GM23338 (cell line): Measurements from ENCODE around the gene RAPGEF3. TPM values are rescaled to one million over a fixed set of nuclear protein-coding genes. Genes with fewer than 3 reads are reported as not detected.

ENCODE experiments used
- ATAC-seq: fragments of 200-7000 bp; cut with Tn5 transposase; 3 replicates; pipeline ENCODE4 v1.9.1; 2020
- DNase-seq: peaks from one replicate; pipeline ENCODE4 v3.0.0-alpha.2; 2015; ENCODE audit warnings: low spot score
- H2AFZ ChIP-seq: fragments of 200-600 bp; sonication (generic); 2 replicates; pipeline ENCODE4 v1.8.0; 2016; ENCODE audit warnings: antibody characterized with exemption, mild to moderate bottlenecking, moderate library complexity
- H3F3A ChIP-seq: fragments of 200-600 bp; sonication (generic); replicated peaks from 2 replicates; pipeline ENCODE4 v1.8.0; 2017; ENCODE audit warnings: antibody characterized with exemption, mixed run types, low read depth
- H3K27ac ChIP-seq: fragments of 200-600 bp; sonication (generic); 2 replicates; pipeline ENCODE4 v1.6.1; 2016; ENCODE audit warnings: low read depth
- H3K27me3 ChIP-seq: fragments of 200-600 bp; sonication (generic); 2 replicates; pipeline ENCODE4 v1.8.0; 2016; ENCODE audit warnings: mild to moderate bottlenecking, mixed run types, moderate library complexity; ENCODE audit not compliant: insufficient read depth
- H3K36me3 ChIP-seq: fragments of 200-600 bp; sonication (generic); 2 replicates; pipeline ENCODE4 v1.8.0; 2016; ENCODE audit warnings: mild to moderate bottlenecking; ENCODE audit not compliant: insufficient read depth
- H3K4me1 ChIP-seq: fragments of 200-600 bp; sonication (generic); 2 replicates; pipeline ENCODE4 v1.8.0; 2016; ENCODE audit warnings: mild to moderate bottlenecking, moderate library complexity; ENCODE audit not compliant: insufficient read depth
- H3K4me2 ChIP-seq: fragments of 200-600 bp; sonication (generic); 2 replicates; pipeline ENCODE4 v1.7.1; 2017; ENCODE audit warnings: mixed run types
- H3K4me3 ChIP-seq: fragments of 200-600 bp; sonication (generic); 2 replicates; pipeline ENCODE4 v1.6.1; 2016; ENCODE audit warnings: mixed run types
- H3K79me2 ChIP-seq: fragments of 200-600 bp; sonication (generic); replicated peaks from 2 replicates; pipeline ENCODE4 v1.8.0; 2017; ENCODE audit warnings: mild to moderate bottlenecking; ENCODE audit not compliant: insufficient read depth
- H3K9me2 ChIP-seq: fragments of 200-600 bp; sonication (generic); 2 replicates; pipeline ENCODE4 v1.8.0; 2017; ENCODE audit not compliant: insufficient read depth
- H4K20me1 ChIP-seq: fragments of 200-600 bp; sonication (generic); replicated peaks from 2 replicates; pipeline ENCODE4 v1.8.0; 2017; ENCODE audit warnings: mild to moderate bottlenecking; ENCODE audit not compliant: insufficient read depth
- H3K27ac Mint-ChIP-seq: 2 replicates; pipeline ENCODE4 v1.8.0; 2020; ENCODE audit warnings: inconsistent platforms, mild to moderate bottlenecking, moderate library complexity, mixed read lengths
- H3K27me3 Mint-ChIP-seq: 3 replicates; pipeline ENCODE4 v1.8.0; 2022; ENCODE audit warnings: low read depth, mild to moderate bottlenecking, moderate library complexity, mixed read lengths, inconsistent platforms; ENCODE audit not compliant: insufficient read depth, poor library complexity
- H3K36me3 Mint-ChIP-seq: 3 replicates; pipeline ENCODE4 v1.8.0; 2021; ENCODE audit warnings: low read depth, mild to moderate bottlenecking, inconsistent platforms, moderate library complexity, mixed read lengths
- H3K4me1 Mint-ChIP-seq: 3 replicates; pipeline ENCODE4 v1.8.0; 2020; ENCODE audit warnings: mild to moderate bottlenecking, inconsistent platforms, mixed read lengths
- H3K4me3 Mint-ChIP-seq: 3 replicates; pipeline ENCODE4 v1.8.0; 2021; ENCODE audit warnings: moderate library complexity, mild to moderate bottlenecking, inconsistent platforms, mixed read lengths
- H3K9me3 Mint-ChIP-seq: 3 replicates; pipeline ENCODE4 v1.8.0; 2020; ENCODE audit warnings: moderate library complexity, mild to moderate bottlenecking, inconsistent platforms, mixed read lengths
- CREB1 ChIP-seq: fragments of 250-450 bp; sonication (Bioruptor Pico); IDR thresholded peaks from 2 replicates; pipeline ENCODE4 v1.5.0; 2020; ENCODE audit warnings: low read depth, mild to moderate bottlenecking, moderate library complexity
- ETS1 ChIP-seq: IDR thresholded peaks from 2 replicates; pipeline ENCODE4 v1.6.1; 2016; ENCODE audit warnings: antibody characterized with exemption
- EZH2phosphoT487 ChIP-seq: fragments of 200-600 bp; sonication (generic); IDR thresholded peaks from one replicate; pipeline ENCODE4 v1.8.1; 2018; ENCODE audit warnings: antibody characterized with exemption; ENCODE audit not compliant: unreplicated experiment
- JUNB ChIP-seq: IDR thresholded peaks from one replicate; pipeline ENCODE4 v1.6.1; 2016; ENCODE audit warnings: antibody characterized with exemption; ENCODE audit not compliant: unreplicated experiment
- POLR2AphosphoS5 ChIP-seq: IDR thresholded peaks from 2 replicates; pipeline ENCODE4 v1.6.1; 2016; ENCODE audit warnings: antibody characterized with exemption, low read depth
- REST ChIP-seq: IDR thresholded peaks from one replicate; pipeline ENCODE4 v1.6.1; 2018; ENCODE audit warnings: antibody characterized with exemption; ENCODE audit not compliant: unreplicated experiment
- ZNF331 ChIP-seq: fragments of 250-450 bp; sonication (Bioruptor Pico); IDR thresholded peaks from 2 replicates; pipeline ENCODE4 v1.5.0; 2020; ENCODE audit warnings: low read depth, mild to moderate bottlenecking, moderate library complexity
- polyA plus RNA-seq: library from polyadenylated mRNA; unstranded; fragments of >200 nt; fragmentation: Nextera tagmentation; extraction: Ambion mirVana; gene quantifications from 2 replicates; pipeline ENCODE4 v1.2.1, GENCODE V29; 2016
- total RNA-seq: library from RNA; depleted of rRNA; stranded (reverse); fragments of >200 nt; shearing (Covaris generic); gene quantifications from 2 replicates; pipeline ENCODE4 v1.2.3, GENCODE V29; 2014
- TF ChIP-seq, protein P1 (sequence below): fragments of 250-450 bp; sonication (Bioruptor Pico); IDR thresholded peaks from 2 replicates; pipeline ENCODE4 v1.5.0; 2020; ENCODE audit warnings: mild to moderate bottlenecking, moderate library complexity

Gene RAPGEF3
- total and polyA plus RNA-seq, 2 experiments from 2014 or later: 2.3 to 11.8 TPM

DNA sequence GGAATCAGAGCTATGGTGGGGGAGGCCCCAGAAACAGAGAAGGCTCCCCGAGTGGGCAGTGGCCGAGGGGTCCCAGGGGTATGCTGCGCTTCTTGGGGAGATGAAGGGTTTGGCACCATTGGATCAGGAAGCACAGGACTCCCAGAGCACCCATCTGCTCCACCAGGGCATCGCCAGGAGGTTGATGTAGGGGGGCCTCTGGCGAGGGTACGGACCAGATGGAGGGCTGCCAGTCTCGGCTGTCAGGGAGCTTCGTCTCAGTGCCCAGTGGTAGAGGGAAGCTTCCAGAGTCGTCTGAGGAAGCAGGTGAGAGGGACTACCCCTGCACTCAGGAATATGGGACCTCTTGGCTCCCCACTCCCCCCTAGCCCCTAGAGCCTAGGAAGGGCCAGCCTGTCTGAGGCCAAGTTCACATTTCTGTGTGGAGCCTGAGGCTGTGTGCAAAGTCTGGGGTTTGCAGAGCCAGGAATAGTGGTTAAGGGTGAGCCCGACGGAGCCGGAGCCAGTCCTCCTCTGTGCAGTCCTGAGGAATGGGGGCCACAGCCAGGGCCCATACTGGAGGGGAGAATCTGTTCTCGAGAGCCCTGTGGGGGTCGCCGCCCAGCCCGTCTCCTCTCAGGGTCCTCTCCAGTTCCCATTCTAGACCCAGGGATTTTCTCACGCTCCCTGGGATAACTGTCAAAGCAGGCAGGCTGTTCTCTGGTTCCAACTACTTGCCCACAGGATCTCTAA lies 24.5 kb upstream of the RAPGEF3 start:
- no peak overlapping the region for H3K4me2 ChIP-seq
- no peak overlapping the region for H3K4me3 Mint-ChIP-seq
- H3K4me3 ChIP-seq: no peak overlapping the region
- peaks cover 9% of the 10 kb centered on the region; the same call in 1 of the 2 replicates for H3K4me1 ChIP-seq
- no peak overlapping the region for H2AFZ ChIP-seq
- ATAC-seq (no peak), DNase-seq (no peak)
- H4K20me1 ChIP-seq: peaks cover 6% of the 10 kb centered on the region
- H3K9me3 Mint-ChIP-seq: no peaks in the 10 kb centered on the region
- H3K27ac Mint-ChIP-seq: 0 out of 2 replicates have a peak overlapping the region, but pooled peaks have one; percentile 31
- TF ChIP-seq CREB1 (CRISPR knock-in tag): no peak
- TF ChIP-seq, protein P1, sequence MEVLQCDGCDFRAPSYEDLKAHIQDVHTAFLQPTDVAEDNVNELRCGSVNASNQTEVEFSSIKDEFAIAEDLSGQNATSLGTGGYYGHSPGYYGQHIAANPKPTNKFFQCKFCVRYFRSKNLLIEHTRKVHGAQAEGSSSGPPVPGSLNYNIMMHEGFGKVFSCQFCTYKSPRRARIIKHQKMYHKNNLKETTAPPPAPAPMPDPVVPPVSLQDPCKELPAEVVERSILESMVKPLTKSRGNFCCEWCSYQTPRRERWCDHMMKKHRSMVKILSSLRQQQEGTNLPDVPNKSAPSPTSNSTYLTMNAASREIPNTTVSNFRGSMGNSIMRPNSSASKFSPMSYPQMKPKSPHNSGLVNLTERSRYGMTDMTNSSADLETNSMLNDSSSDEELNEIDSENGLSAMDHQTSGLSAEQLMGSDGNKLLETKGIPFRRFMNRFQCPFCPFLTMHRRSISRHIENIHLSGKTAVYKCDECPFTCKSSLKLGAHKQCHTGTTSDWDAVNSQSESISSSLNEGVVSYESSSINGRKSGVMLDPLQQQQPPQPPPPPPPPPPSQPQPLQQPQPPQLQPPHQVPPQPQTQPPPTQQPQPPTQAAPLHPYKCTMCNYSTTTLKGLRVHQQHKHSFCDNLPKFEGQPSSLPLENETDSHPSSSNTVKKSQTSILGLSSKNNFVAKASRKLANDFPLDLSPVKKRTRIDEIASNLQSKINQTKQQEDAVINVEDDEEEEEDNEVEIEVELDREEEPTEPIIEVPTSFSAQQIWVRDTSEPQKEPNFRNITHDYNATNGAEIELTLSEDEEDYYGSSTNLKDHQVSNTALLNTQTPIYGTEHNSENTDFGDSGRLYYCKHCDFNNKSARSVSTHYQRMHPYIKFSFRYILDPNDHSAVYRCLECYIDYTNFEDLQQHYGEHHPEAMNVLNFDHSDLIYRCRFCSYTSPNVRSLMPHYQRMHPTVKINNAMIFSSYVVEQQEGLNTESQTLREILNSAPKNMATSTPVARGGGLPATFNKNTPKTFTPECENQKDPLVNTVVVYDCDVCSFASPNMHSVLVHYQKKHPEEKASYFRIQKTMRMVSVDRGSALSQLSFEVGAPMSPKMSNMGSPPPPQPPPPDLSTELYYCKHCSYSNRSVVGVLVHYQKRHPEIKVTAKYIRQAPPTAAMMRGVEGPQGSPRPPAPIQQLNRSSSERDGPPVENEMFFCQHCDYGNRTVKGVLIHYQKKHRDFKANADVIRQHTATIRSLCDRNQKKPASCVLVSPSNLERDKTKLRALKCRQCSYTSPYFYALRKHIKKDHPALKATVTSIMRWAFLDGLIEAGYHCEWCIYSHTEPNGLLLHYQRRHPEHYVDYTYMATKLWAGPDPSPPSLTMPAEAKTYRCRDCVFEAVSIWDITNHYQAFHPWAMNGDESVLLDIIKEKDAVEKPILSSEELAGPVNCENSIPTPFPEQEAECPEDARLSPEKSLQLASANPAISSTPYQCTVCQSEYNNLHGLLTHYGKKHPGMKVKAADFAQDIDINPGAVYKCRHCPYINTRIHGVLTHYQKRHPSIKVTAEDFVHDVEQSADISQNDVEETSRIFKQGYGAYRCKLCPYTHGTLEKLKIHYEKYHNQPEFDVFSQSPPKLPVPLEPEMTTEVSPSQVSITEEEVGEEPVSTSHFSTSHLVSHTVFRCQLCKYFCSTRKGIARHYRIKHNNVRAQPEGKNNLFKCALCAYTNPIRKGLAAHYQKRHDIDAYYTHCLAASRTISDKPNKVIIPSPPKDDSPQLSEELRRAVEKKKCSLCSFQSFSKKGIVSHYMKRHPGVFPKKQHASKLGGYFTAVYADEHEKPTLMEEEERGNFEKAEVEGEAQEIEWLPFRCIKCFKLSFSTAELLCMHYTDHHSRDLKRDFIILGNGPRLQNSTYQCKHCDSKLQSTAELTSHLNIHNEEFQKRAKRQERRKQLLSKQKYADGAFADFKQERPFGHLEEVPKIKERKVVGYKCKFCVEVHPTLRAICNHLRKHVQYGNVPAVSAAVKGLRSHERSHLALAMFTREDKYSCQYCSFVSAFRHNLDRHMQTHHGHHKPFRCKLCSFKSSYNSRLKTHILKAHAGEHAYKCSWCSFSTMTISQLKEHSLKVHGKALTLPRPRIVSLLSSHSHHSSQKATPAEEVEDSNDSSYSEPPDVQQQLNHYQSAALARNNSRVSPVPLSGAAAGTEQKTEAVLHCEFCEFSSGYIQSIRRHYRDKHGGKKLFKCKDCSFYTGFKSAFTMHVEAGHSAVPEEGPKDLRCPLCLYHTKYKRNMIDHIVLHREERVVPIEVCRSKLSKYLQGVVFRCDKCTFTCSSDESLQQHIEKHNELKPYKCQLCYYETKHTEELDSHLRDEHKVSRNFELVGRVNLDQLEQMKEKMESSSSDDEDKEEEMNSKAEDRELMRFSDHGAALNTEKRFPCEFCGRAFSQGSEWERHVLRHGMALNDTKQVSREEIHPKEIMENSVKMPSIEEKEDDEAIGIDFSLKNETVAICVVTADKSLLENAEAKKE: no peak
- TF ChIP-seq JUNB: no peak
- TF ChIP-seq EZH2phosphoT487: no peak
- no peak for TF ChIP-seq ZNF331
- no peak for TF ChIP-seq ETS1
- TF ChIP-seq REST: no peak
- TF ChIP-seq POLR2AphosphoS5: no peak
- H3K36me3 ChIP-seq: peaks cover 11% of the 10 kb centered on the region; the same call in 1 of the 2 replicates
- peaks cover 26% of the 10 kb centered on the region for H3K27me3 Mint-ChIP-seq
- H3K4me1 Mint-ChIP-seq: peaks cover 14% of the 10 kb centered on the region
- no peaks in the 10 kb centered on the region for H3K27me3 ChIP-seq
- no peaks in the 10 kb centered on the region for H3K9me2 ChIP-seq
- no peaks in the 10 kb centered on the region for H3F3A ChIP-seq
- peaks cover 45% of the 10 kb centered on the region for H3K36me3 Mint-ChIP-seq
- no peak overlapping the region for H3K27ac ChIP-seq
- no peaks in the 10 kb centered on the region for H3K79me2 ChIP-seq
